ENCODE results near the gene HDAC7. TPM values are rescaled to one million over a fixed set of nuclear protein-coding genes. Genes with fewer than 3 reads are reported as not detected.

Gene HDAC7
- total RNA-seq, 1 donor from 2014 or later = 7.1 TPM

GRCh38 chr12:47739297-47739696 is 80.4 kb downstream of the HDAC7 start:
- H3K36me3 ChIP-seq (ENCODE audit: control insufficient read depth, insufficient read depth, low read length) = no peaks in the 10 kb centered on the region
- FAIRE-seq (no peak), DNase-seq (ENCODE audit: low read depth) (no peak)
- H3K4me3 ChIP-seq (ENCODE audit: low read depth, low read length) = no peak overlapping the region
- no peaks in the 10 kb centered on the region for H3K27me3 ChIP-seq (ENCODE audit: control insufficient read depth, insufficient read depth, low read length)
- TF ChIP-seq CTCF (IDR thresholded peaks at IDR 0.05; ENCODE audit: insufficient read depth, low read length, severe bottlenecking) = no peak

GRCh38 chr12:47737936-47738594 is 81.6 kb downstream of the HDAC7 start:
- no peak for TF ChIP-seq CTCF (IDR thresholded peaks at IDR 0.05; ENCODE audit: insufficient read depth, low read length, severe bottlenecking)
- Histone ChIP-seq H3K36me3 (ENCODE audit: control insufficient read depth, insufficient read depth, low read length) (no peaks in the 10 kb centered on the region), H3K4me3 (ENCODE audit: low read depth, low read length) (no peak overlapping the region), H3K27me3 (ENCODE audit: control insufficient read depth, insufficient read depth, low read length) (no peaks in the 10 kb centered on the region)
- no peak for FAIRE-seq
- no peak for DNase-seq (ENCODE audit: low read depth)

- FAIRE-seq (peak; percentile 60), DNase-seq (ENCODE audit: low read depth) (no peak)
- H3K36me3 ChIP-seq (ENCODE audit: control insufficient read depth, insufficient read depth, low read length) = no peaks in the 10 kb centered on the region
- no peaks in the 10 kb centered on the region for H3K27me3 ChIP-seq (ENCODE audit: control insufficient read depth, insufficient read depth, low read length)
- TF ChIP-seq CTCF (IDR thresholded peaks at IDR 0.05; ENCODE audit: insufficient read depth, low read length, severe bottlenecking) = no peak
- H3K4me3 ChIP-seq (ENCODE audit: low read depth, low read length) = no peak overlapping the region
Observed at GRCh38 chr12:47736877-47737676, 82.6 kb downstream of the HDAC7 start.

GRCh38 chr12:47736216-47736615 is 83.5 kb downstream of the HDAC7 start:
- no peak overlapping the region for H3K4me3 ChIP-seq (ENCODE audit: low read depth, low read length)
- no peak for TF ChIP-seq CTCF (IDR thresholded peaks at IDR 0.05; ENCODE audit: insufficient read depth, low read length, severe bottlenecking)
- no peaks in the 10 kb centered on the region for H3K36me3 ChIP-seq (ENCODE audit: control insufficient read depth, insufficient read depth, low read length)
- no peaks in the 10 kb centered on the region for H3K27me3 ChIP-seq (ENCODE audit: control insufficient read depth, insufficient read depth, low read length)
- no peak for FAIRE-seq
- DNase-seq (ENCODE audit: low read depth) = no peak

- no peak for FAIRE-seq
- Histone ChIP-seq H3K36me3 (ENCODE audit: control insufficient read depth, insufficient read depth, low read length) (no peaks in the 10 kb centered on the region), H3K4me3 (ENCODE audit: low read depth, low read length) (no peak overlapping the region), H3K27me3 (ENCODE audit: control insufficient read depth, insufficient read depth, low read length) (no peaks in the 10 kb centered on the region)
- peak; percentile 48 for DNase-seq (ENCODE audit: low read depth)
- TF ChIP-seq CTCF (IDR thresholded peaks at IDR 0.05; ENCODE audit: insufficient read depth, low read length, severe bottlenecking) = no peak
Observed at GRCh38 chr12:47735649-47736048, 84.1 kb downstream of the HDAC7 start.
